Common myeloid progenitor, CD34-positive (primary cell): Measurements from ENCODE around the gene GRM8.

Source experiments
- CTCF ChIA-PET: fragments of 350-600 bp; sonication (Branson Sonifier 250); formaldehyde crosslinking; loops from one replicate; lab custom pipeline; 2021; ENCODE audit warnings: antibody characterized with exemption; lab: Charles Lee
- POLR2A ChIA-PET: fragments of 350-600 bp; sonication (Branson Sonifier 250); formaldehyde crosslinking; loops from one replicate; lab custom pipeline; 2021; ENCODE audit warnings: antibody characterized with exemption; lab: Charles Lee
- DNase-seq, 3 donors: peaks; one replicate each; pipeline versions ENCODE4 v3.0.0 to v3.0.0-alpha.2; 2013
- H3K27ac ChIP-seq, 2 experiments: 1 replicate in 1 of 2; 2 replicates in 1 of 2; pipeline ENCODE4 v1.7.0; 2013; ENCODE audit warnings: inconsistent platforms in 2 of 2, low read length in 2 of 2, mild to moderate bottlenecking in 2 of 2, low read depth in 1 of 2, moderate library complexity in 1 of 2; ENCODE audit not compliant: severe bottlenecking in 2 of 2, insufficient read depth in 1 of 2, poor library complexity in 1 of 2
- H3K27me3 ChIP-seq, 5 experiments: replicated peaks in 2 of 5; 1 replicate in 3 of 5; 2 replicates in 2 of 5; pipeline versions ENCODE4 v1.6.1 to v1.7.0; 2013; ENCODE audit warnings: low read length in 4 of 5, mild to moderate bottlenecking in 2 of 5, moderate library complexity in 2 of 5, inconsistent platforms in 1 of 5; ENCODE audit not compliant: insufficient read depth in 5 of 5, control insufficient read depth in 4 of 5
- H3K36me3 ChIP-seq, 4 experiments: 1 replicate in 2 of 4; 2 replicates in 2 of 4; pipeline versions ENCODE4 v1.6.1 to v1.7.0; 2013; ENCODE audit warnings: low read length in 3 of 4, control low read depth in 1 of 4, mild to moderate bottlenecking in 1 of 4; ENCODE audit not compliant: control insufficient read depth in 4 of 4, insufficient read depth in 4 of 4
- H3K4me1 ChIP-seq, 4 experiments: 1 replicate in 3 of 4; 2 replicates in 1 of 4; pipeline versions ENCODE4 v1.6.1 to v1.7.1; 2013; ENCODE audit warnings: low read length in 3 of 4, mild to moderate bottlenecking in 3 of 4, control low read depth in 1 of 4, inconsistent platforms in 1 of 4, moderate library complexity in 1 of 4; ENCODE audit not compliant: control insufficient read depth in 4 of 4, insufficient read depth in 4 of 4; ENCODE audit errors: control extremely low read depth in 1 of 4
- H3K4me3 ChIP-seq, 7 experiments: 1 replicate in 4 of 7; 2 replicates in 3 of 7; pipeline versions ENCODE4 v1.5.1 to v1.7.0; 2013; ENCODE audit warnings: mild to moderate bottlenecking in 7 of 7, low read length in 6 of 7, moderate library complexity in 6 of 7, inconsistent platforms in 2 of 7, low read depth in 2 of 7, control low read depth in 1 of 7; ENCODE audit not compliant: insufficient read depth in 4 of 7, control insufficient read depth in 1 of 7; ENCODE audit errors: extremely low read depth in 1 of 7
- H3K9me3 ChIP-seq, 5 experiments: 1 replicate in 4 of 5; 2 replicates in 1 of 5; pipeline versions ENCODE4 v1.6.1 to v1.7.1; 2013; ENCODE audit warnings: low read length in 4 of 5, mild to moderate bottlenecking in 2 of 5, inconsistent platforms in 1 of 5, low read depth in 1 of 5, moderate library complexity in 1 of 5; ENCODE audit not compliant: control insufficient read depth in 4 of 5, insufficient read depth in 2 of 5; ENCODE audit errors: control extremely low read depth in 1 of 5
- WGBS: methylation state at CpG from one replicate; pipeline ENCODE4 v1.1.5; 2013; ENCODE audit not compliant: insufficient coverage; 5-methylcytosine and 5-hydroxymethylcytosine counted together

GRM8 gene

DNA sequence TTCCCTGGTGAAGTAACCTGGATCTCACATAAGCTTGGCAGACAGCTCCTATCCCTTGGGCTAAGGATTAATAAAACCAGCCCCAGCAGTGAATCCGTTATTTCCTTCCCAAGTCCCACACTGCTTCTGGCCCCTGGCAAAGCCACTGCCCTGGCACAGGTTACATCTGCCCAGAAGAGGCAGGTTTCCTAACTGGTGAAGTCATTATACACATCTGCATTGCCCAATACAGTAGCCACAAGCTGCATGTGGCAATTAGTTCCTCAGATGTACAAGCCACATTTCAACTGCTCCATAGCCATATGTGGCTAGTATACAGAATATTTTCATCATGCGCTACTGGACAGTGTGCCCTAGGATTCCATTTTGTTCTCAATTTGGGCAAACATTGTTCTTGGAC lies 273.0 kb downstream of the GRM8 start:
- 75% methylated on average over 2 of the region's 2 CpGs for WGBS
- H3K27me3 ChIP-seq = peaks cover 0 to 1% (median 0%) of the 10 kb centered on the region in 5 experiments
- H3K4me3 ChIP-seq = no peak overlapping the region
- ChIA-PET CTCF (interaction anchor here (1.2 kb wide), 1 partner anchor 17 kb away, joined by 3 read pairs; no protein-coding TSS in a partner anchor), POLR2A (no interaction called here)
- no peak overlapping the region for H3K27ac ChIP-seq
- no peak for DNase-seq
- peaks cover 0 to 2% (median 0%) of the 10 kb centered on the region in 5 experiments for H3K9me3 ChIP-seq
- H3K4me1 ChIP-seq = no peaks in the 10 kb centered on the region
- H3K36me3 ChIP-seq = no peaks in the 10 kb centered on the region

- DNase-seq = no peak
- H3K9me3 ChIP-seq = peaks cover 0 to 2% (median 0%) of the 10 kb centered on the region in 5 experiments
- peaks cover 0 to 1% (median 0%) of the 10 kb centered on the region in 5 experiments for H3K27me3 ChIP-seq
- WGBS = 80% methylated on average over 1 of the region's 3 CpGs
- no peak overlapping the region for H3K27ac ChIP-seq
- POLR2A ChIA-PET = no interaction called here
- no peaks in the 10 kb centered on the region for H3K36me3 ChIP-seq
- no peaks in the 10 kb centered on the region for H3K4me1 ChIP-seq
- CTCF ChIA-PET = interaction anchor here (1.2 kb wide), 1 partner anchor 16 kb away, joined by 3 read pairs; no protein-coding TSS in a partner anchor
- H3K4me3 ChIP-seq = no peak overlapping the region
These were observed 273.9 kb downstream of the GRM8 start for GRCh38 chr7:126978865-126979264.

DNA sequence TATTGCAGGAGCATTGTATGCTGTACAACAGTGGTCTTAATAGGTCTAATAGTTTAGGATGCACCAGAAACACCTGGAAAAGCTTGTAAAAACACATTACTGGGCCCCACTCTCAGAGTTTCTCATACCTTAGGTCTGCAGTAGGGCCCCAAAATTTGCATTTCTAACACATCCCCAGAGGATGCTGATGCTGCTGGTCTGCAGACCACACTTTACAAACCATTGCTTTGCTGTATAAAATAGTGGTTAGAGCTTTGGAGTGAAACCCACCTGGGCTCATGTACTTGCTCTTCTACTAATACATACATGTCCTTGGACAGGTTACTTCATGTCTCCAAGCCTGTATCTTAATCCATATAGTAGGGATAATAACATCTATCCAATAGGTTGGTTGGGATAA lies 279.7 kb downstream of the GRM8 start:
- Histone ChIP-seq H3K9me3 (no peaks in the 10 kb centered on the region), H3K4me1 (no peaks in the 10 kb centered on the region), H3K27ac (no peak overlapping the region), H3K36me3 (no peaks in the 10 kb centered on the region), H3K27me3 (no peaks in the 10 kb centered on the region), H3K4me3 (no peak overlapping the region)
- ChIA-PET POLR2A (no interaction called here), CTCF (no interaction called here)
- DNase-seq = no peak

DNA sequence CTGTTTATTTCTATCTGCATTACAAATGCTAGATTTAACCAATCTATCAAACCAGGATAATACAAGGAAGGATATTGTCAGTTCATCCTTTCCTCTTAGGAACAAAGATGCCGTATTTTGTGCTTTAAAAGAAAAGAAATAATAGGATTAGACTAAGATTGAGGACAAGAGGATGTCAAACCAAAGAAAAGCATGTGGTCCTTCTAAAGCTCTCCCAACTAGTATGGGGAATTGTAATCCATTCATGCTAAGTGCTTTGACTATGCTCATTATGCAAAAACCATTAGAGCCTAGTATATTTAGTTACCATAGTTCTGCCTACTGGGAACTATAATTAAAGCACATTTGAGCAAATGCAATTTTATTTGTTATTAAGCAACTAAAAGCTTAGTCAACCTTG lies 280.2 kb downstream of the GRM8 start:
- WGBS = no CpG with 5 or more reads among the region's 1 CpG
- ChIA-PET POLR2A (no interaction called here), CTCF (no interaction called here)
- Histone ChIP-seq H3K27ac (no peak overlapping the region), H3K36me3 (no peaks in the 10 kb centered on the region), H3K27me3 (no peaks in the 10 kb centered on the region), H3K4me1 (no peaks in the 10 kb centered on the region), H3K4me3 (no peak overlapping the region), H3K9me3 (no peaks in the 10 kb centered on the region)
- no peak for DNase-seq

DNA sequence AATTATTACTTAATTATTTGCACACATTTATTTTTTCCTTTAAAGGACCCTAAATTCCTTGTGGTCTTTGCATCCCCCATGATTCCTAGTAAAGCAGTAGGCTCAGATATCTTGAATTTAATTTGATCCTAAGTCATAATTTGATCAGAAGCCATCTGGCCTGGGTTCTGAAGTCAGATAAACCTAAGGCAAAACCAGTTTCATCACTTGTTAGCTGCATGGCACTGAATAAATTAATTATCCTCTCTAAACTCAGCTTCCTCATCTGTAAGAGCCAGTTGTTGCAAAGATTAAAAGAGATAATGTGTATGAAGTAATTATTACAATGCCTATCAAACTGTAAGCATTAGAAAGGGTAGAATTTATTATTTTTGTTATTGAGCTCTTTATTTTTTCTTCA lies 293.1 kb downstream of the GRM8 start:
- Histone ChIP-seq H3K36me3 (no peaks in the 10 kb centered on the region), H3K4me1 (no peaks in the 10 kb centered on the region), H3K4me3 (no peak overlapping the region), H3K27me3 (no peaks in the 10 kb centered on the region), H3K27ac (no peak overlapping the region), H3K9me3 (peaks cover 0 to 3% (median 0%) of the 10 kb centered on the region in 5 experiments)
- no peak for DNase-seq
- ChIA-PET CTCF (interaction anchor here (0.6 kb wide), 1 partner anchor 56 kb away, joined by 3 read pairs; no protein-coding TSS in a partner anchor), POLR2A (no interaction called here)

DNA sequence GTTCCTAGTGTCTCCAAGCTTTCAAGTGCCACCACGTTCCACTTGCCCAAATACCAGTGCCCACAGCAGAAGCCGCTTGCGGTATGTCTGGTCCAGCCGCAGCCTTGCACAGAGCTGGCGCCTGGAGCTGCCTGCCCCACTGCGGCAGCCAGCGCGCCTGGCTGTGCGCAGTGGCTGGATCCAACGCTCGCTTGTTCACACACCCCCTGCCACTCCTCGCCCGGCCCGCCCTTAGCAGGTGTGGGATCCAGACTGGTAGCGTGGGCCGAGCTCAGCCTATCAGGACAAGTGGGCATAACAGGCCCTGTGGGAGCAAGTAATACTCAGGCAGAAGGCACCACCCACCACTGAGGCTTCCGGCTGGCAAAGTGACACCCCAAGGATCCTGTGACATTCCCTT lies 294.4 kb downstream of the GRM8 start:
- WGBS = 98% methylated on average over 17 of the region's 17 CpGs
- CTCF ChIA-PET = no interaction called here

GRCh38 chr7:126957443-126957842 lies 295.3 kb downstream of the GRM8 start:
- no peak for DNase-seq
- Histone ChIP-seq H3K4me1 (no peaks in the 10 kb centered on the region), H3K27ac (no peak overlapping the region), H3K9me3 (peaks cover 0 to 3% (median 0%) of the 10 kb centered on the region in 5 experiments), H3K36me3 (no peaks in the 10 kb centered on the region), H3K4me3 (no peak overlapping the region), H3K27me3 (no peaks in the 10 kb centered on the region)
- 94% methylated on average over 9 of the region's 9 CpGs for WGBS
- POLR2A ChIA-PET = no interaction called here
- CTCF ChIA-PET = no interaction called here

More for the DNA sequence above, 294.4 kb downstream of the GRM8 start:
- H3K4me3 ChIP-seq = no peak overlapping the region
- H3K27me3 ChIP-seq = no peaks in the 10 kb centered on the region
- no peaks in the 10 kb centered on the region for H3K36me3 ChIP-seq
- H3K9me3 ChIP-seq = peaks cover 0 to 3% (median 0%) of the 10 kb centered on the region in 5 experiments
- H3K4me1 ChIP-seq = no peaks in the 10 kb centered on the region
- POLR2A ChIA-PET = no interaction called here
- DNase-seq = no peak
- no peak overlapping the region for H3K27ac ChIP-seq
